DMS79 treated with DMSO at 0.1 percent for 48 hours (cell line): Measurements from ENCODE around the gene ANKZF1.
"Not testable (repeated sequence)": the region's sequence is repeated elsewhere in the genome, so short reads cannot be mapped to it uniquely, and the experiment has no call there.

Source experiments
- DNase-seq: peaks from one replicate; lab custom pipeline; 2025; lab: John Stamatoyannopoulos, UW

Gene ANKZF1, protein sequence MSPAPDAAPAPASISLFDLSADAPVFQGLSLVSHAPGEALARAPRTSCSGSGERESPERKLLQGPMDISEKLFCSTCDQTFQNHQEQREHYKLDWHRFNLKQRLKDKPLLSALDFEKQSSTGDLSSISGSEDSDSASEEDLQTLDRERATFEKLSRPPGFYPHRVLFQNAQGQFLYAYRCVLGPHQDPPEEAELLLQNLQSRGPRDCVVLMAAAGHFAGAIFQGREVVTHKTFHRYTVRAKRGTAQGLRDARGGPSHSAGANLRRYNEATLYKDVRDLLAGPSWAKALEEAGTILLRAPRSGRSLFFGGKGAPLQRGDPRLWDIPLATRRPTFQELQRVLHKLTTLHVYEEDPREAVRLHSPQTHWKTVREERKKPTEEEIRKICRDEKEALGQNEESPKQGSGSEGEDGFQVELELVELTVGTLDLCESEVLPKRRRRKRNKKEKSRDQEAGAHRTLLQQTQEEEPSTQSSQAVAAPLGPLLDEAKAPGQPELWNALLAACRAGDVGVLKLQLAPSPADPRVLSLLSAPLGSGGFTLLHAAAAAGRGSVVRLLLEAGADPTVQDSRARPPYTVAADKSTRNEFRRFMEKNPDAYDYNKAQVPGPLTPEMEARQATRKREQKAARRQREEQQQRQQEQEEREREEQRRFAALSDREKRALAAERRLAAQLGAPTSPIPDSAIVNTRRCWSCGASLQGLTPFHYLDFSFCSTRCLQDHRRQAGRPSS

GRCh38 chr2:219229305-219230058 lies at the start of gene ANKZF1, which contains the start of gene ATG9A:
TSS of gene ANKZF1 (plus strand) at chr2:219229806. CDS start at chr2:219230258, 452 bp downstream.
TSS of gene ATG9A (minus strand) at chr2:219229636. CDS start at chr2:219228024, 1,612 bp downstream.
- peak; percentile 95 for DNase-seq

- DNase-seq = no peak
Observed at GRCh38 chr2:219180961-219181360, 48.6 kb upstream of the ANKZF1 start.

DNA sequence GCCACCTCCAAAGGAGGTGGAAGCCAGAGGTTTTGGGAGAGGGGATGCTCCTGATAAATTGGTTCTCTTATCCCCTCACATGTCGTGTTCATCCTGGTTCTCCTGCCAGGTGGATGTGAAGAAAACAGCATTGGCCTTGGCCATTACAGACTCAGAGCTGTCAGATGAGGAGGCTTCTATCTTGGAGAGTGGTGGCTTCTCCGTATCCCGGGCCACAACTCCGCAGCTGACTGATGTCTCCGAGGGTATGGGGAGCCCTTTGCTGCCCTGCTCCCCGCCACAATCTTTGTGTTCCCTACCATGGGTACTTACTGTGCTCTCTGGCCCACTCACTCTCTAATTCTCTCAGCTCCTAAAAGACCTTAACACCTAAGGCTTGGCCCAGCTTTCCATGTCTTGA lies 48.1 kb upstream of the ANKZF1 start:
- DNase-seq = no peak

GRCh38 chr2:219182331-219183150 lies 47.1 kb upstream of the ANKZF1 start:
- no peak for DNase-seq

DNA sequence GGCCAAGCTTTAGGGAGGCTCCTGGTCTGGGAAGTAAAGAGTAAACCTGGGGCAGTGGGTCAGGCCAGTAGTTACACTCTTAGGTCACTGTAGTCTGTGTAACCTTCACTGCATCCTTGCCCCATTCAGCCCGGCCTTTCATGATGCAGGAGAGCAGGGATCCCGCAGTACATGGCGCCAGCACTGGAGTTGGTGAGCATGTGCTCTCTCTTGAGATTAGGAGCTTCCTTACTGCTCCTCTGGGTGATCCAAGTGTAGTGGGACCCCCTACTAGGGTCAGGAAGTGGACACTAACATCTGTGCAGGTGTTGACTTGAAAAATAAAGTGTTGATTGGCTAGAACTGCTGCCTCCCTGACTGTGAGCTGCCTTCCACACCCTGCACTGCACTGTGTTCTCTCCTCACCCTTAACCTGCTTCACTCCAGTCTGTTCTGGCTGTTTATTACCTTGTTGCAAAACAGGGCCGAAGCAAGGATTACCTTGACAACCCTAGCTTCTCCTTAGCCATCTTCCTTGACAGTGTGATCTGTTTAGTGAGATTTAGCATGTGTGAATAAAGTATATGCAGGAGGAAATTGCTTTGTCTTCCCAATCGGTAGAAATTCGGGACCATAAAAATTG lies 46.3 kb upstream of the ANKZF1 start:
- DNase-seq = no peak

GRCh38 chr2:219184121-219184520 lies 45.5 kb upstream of the ANKZF1 start:
- DNase-seq = no peak

- DNase-seq = no peak
Observed at GRCh38 chr2:219186754-219187456, 42.7 kb upstream of the ANKZF1 start.

DNA sequence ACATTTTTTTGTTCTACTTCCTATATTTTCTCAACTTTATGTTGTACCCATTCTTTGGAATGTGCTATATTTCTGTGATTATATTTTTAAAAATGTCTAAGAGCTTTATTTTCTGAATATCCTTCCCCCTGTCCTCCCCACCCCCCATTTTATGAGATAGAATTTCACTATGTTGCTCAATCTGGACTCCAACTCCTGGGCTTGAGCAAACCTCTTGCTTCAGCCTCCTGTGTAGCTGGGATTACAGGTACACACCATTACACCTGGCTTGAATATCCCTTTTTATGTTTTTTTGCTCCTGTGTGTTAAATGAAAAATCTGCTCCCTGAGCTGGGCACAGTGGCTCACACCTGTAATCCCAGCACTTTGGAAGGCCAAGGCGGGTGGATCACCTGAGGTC lies 32.2 kb upstream of the ANKZF1 start:
- no peak for DNase-seq

DNA sequence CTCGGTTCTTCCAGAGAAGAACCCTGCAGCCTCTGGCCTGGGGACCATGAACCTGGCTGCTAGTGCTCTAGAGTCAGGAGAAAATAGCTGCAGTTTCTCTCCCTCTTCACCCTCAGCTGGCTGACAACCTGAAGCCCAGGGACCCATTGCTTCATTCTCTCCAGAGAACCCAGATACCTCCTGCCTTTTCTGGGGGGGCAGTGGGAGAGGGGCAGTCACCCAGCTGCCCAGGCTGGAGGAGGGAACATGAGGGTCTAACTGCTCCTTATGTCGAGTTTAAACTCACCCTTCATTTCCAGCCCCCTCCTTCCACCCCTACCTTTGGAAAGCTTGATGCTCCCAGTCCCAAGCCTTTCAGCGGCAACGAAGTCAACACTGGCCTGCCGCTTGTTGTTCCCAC lies 30.6 kb upstream of the ANKZF1 start:
- DNase-seq = no peak

DNA sequence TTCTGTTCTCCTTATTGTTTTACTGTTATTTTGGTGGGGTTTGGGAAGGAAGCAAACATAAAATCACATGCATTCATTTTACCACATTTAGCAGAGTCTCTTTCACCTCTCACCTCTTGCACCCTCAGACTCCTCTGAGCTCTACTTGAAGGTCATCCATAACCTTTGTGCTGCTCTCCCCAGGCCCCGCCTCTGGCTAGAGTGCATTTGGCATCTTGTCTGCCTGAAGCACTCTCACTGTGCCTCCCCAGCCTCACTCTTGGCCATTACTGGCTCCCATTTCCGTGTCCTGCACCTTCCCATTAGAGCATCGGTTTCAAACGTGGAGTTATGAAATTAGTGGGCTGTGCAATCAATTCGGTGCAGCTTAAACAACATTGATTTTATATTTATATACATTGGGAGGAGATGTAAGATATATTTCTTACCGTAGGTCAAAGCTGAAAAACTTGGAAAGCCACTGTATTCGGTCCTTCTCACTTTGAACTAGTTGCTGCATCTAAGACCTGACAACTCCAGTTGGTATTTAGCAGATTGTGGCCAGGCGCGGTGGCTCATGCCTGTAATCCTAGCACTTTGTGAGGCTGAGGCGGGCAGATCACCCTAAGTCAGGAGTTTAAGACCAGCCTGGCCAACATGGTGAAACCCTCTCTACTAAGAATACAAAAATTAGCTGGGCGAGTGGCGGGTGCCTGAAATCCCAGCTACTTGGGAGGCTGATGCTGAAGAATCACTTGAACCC lies 30.0 kb upstream of the ANKZF1 start:
- no peak for DNase-seq

DNA sequence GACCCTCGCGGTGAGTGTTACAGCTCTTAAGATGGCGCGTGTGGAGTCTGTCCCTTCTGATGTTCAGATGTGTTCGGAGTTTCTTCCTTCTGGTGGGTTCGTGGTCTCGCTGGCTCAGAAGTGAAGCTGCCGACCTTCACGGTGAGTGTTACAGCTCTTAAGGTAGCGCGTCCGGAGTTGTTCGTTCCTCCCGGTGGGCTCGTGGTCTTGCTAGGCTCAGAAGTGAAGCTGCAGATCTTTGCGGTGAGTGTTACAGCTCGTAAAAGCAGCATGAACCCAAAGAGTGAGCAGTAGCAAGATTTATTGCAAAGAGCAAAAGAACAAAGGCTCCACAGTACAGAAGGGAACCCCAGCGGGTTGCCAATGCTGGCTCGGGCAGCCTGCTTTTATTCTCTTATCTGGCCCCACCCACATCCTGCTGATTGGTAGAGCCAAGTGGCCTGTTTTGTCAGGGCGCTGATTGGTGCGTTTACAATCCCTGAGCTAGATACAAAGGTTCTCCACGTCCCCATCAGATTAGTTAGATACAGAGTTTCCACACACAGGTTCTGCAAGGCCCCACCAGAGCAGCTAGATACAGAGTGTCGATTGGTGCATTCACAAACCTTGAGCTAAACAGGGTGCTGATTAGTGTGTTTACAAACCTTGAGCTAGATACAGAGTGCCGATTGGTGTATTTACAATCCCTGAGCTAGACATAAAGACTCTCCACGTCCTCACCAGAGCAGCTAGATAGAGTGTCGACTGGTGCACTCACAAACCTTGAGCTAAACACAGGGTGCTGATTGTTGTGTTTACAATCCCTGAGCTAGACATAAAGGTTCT lies 28.9 kb upstream of the ANKZF1 start:
- not testable (repeated sequence) for DNase-seq

DNA sequence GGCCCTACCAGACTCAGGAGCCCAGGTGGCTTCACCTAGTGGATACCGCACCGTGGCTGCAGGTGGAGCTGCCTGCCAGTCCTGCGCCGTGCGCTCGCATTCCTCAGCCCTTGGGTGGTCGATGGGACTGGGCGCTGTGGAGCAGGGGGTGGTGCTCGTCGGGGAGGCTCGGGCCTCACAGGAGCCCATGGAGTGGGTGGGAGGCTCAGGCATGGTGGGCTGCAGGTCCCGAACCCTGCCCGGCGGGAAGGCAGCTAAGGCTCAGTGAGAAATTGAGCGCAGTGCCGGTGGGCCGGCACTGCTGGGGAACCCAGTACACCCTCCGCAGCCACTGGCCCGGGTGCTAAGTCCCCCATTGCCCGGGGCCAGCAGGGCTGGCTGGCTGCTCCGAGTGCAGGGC lies 28.3 kb upstream of the ANKZF1 start:
- not testable (repeated sequence) for DNase-seq

GRCh38 chr2:219204425-219205164 lies 25.0 kb upstream of the ANKZF1 start:
- no peak for DNase-seq

DNA sequence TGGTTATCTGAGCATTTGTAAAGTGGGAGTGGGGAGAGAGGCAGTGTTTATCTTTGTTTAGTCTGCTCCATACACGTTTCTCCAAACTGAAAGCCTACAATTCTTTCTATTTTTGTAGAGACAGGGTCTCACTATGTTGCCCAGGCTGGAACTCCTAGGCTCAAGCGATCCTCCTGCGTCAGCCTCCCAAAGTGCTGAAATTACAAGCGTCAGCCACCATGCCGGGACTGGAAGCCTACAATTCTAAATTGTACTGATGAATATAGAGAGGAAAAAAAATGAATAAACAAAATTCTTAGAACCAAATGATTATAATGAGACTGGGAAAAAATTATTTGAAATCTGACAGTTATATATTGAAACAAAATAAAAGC lies 24.5 kb upstream of the ANKZF1 start:
- no peak for DNase-seq

GRCh38 chr2:219205981-219206327 lies 23.7 kb upstream of the ANKZF1 start:
- DNase-seq = no peak

GRCh38 chr2:219206328-219207133 lies 23.1 kb upstream of the ANKZF1 start, which contains the start of gene ZFAND2B:
TSS of gene ZFAND2B (plus strand) at chr2:219206782. CDS start at chr2:219206988, 206 bp downstream.
- DNase-seq = peak; percentile 87

GRCh38 chr2:219207134-219207883 lies 22.3 kb upstream of the ANKZF1 start:
- DNase-seq = no peak
